IPS-18c (cell line): ENCODE measurements around the gene CPNE2.
"Not testable (repeated sequence)": the region's sequence is repeated elsewhere in the genome, so short reads cannot be mapped to it uniquely, and the experiment has no call there.

Experiments used
- H3K4me3 ChIP-seq: 2 replicates; pipeline ENCODE4 v1.7.0; 2013; ENCODE audit warnings: low read depth, mild to moderate bottlenecking, low read length, moderate library complexity; ENCODE audit not compliant: insufficient read depth
- H3K9me3 ChIP-seq: one replicate; pipeline ENCODE4 v1.6.1; 2013; ENCODE audit warnings: mild to moderate bottlenecking, low read length, moderate library complexity; ENCODE audit not compliant: control insufficient read depth, insufficient read depth

CPNE2 gene

DNA sequence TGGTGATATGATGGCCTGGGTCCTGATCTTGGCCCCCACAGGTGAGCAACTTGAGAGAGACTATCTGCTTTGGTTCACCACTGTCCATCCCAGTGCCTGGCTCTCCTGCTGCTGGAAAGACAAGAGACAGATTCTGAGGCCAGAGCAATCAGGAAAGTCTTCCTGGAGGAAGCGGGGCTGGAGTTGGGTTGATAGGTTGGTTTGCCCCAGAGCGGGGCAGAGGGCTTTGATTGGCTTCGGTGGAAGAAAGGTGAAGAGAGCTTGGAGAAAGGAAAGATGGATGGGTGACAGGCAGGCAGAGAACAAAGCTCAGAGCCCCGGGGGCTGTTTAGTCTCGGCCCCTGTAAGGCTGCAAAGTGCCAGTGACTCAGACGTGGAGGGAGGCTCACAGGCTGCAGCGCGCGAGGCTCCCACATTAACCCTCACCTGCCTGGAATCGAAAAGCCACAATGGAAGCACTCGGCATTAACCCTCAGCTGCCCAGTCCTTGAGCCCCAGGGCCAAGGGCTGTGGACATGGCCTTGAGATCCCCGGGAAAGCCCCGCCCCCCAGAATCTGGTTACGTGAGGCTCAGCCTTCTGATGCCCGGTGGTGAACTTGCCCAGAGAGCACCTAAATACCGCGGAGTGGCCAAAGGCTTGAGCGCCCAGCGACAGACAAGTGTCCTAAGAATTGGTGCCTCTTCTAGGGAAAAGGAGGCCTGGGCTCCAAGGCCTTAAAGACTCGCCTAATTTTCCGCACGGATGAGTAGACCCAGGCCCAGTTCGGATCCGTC lies 996 bp upstream of the CPNE2 start:
- Histone ChIP-seq H3K9me3 (no peaks in the 10 kb centered on the region), H3K4me3 (peak overlapping the region; percentile 69)

DNA sequence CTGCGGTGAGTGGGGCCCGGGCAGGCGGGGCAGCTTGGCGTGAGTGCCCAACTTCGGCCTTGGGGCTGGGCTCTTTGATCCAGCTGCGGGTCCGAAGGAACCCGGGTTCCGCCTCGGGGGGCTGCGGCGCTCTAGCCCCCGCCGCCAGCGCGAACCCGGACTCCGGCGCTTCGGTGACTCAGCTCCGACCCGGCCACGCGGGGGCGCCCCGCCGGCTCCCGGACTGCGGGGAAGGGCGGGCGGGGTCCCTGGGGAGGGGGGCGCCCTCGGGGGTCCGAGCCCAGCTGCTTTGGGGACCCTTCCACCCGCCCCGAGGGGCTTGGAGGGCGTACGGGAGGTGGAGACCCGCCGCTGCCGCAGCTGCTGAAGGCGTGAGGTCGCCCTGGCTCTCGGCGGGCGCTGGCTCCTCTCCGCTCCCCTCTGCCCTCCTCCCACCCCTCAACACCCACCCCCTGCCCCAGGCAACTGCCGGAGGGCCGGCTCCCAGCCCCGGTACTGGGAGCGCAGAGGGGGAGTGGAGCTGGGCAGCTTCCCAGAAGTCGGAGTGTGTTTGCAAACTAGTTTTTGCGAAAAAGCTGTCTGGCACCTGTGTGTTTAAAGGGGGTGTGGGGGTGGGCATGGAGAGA lies 516 bp downstream of the CPNE2 start:
- peak overlapping the region; percentile 65 for H3K4me3 ChIP-seq
- H3K9me3 ChIP-seq = no peaks in the 10 kb centered on the region

GRCh38 chr16:57093666-57094564 lies 1.5 kb downstream of the CPNE2 start:
- Histone ChIP-seq H3K4me3 (peak overlapping the region; percentile 65), H3K9me3 (no peaks in the 10 kb centered on the region)

DNA sequence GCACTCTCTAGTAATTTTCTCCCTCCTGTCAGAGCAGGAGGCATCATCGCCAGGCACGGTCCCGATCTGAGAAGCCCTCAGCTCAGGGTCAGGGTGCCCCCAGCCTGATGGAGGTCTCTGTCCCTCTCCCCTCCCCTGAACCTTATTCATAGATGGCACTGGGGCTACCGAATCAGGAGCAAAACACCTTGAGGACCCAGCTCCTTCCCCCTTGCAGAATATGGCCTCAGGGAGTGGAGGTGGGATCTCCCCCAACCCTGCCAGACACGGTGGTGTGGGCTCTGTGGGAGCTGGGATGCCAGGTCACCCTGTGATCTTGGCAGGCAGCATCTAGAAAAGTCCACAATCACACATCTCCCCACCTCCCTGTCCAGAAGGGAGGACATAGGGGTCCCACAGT lies 2.5 kb downstream of the CPNE2 start:
- no peak overlapping the region for H3K4me3 ChIP-seq
- no peaks in the 10 kb centered on the region for H3K9me3 ChIP-seq

- Histone ChIP-seq H3K9me3 (no peaks in the 10 kb centered on the region), H3K4me3 (no peak overlapping the region)
These were observed 3.8 kb downstream of the CPNE2 start for GRCh38 chr16:57096192-57096591.

- Histone ChIP-seq H3K4me3 (no peak overlapping the region), H3K9me3 (no peaks in the 10 kb centered on the region)
These were observed 4.4 kb downstream of the CPNE2 start for GRCh38 chr16:57096793-57097192.

GRCh38 chr16:57098188-57098841 lies 5.9 kb downstream of the CPNE2 start:
- Histone ChIP-seq H3K9me3 (no peaks in the 10 kb centered on the region), H3K4me3 (no peak overlapping the region)

GRCh38 chr16:57099965-57100364 lies 7.6 kb downstream of the CPNE2 start:
- H3K9me3 ChIP-seq = not testable (repeated sequence)

GRCh38 chr16:57100445-57100844 lies 8.1 kb downstream of the CPNE2 start:
- H3K4me3 ChIP-seq = no peak overlapping the region
- no peaks in the 10 kb centered on the region for H3K9me3 ChIP-seq

More at GRCh38 chr16:57099965-57100364, 7.6 kb downstream of the CPNE2 start:
- not testable (repeated sequence) for H3K4me3 ChIP-seq

DNA sequence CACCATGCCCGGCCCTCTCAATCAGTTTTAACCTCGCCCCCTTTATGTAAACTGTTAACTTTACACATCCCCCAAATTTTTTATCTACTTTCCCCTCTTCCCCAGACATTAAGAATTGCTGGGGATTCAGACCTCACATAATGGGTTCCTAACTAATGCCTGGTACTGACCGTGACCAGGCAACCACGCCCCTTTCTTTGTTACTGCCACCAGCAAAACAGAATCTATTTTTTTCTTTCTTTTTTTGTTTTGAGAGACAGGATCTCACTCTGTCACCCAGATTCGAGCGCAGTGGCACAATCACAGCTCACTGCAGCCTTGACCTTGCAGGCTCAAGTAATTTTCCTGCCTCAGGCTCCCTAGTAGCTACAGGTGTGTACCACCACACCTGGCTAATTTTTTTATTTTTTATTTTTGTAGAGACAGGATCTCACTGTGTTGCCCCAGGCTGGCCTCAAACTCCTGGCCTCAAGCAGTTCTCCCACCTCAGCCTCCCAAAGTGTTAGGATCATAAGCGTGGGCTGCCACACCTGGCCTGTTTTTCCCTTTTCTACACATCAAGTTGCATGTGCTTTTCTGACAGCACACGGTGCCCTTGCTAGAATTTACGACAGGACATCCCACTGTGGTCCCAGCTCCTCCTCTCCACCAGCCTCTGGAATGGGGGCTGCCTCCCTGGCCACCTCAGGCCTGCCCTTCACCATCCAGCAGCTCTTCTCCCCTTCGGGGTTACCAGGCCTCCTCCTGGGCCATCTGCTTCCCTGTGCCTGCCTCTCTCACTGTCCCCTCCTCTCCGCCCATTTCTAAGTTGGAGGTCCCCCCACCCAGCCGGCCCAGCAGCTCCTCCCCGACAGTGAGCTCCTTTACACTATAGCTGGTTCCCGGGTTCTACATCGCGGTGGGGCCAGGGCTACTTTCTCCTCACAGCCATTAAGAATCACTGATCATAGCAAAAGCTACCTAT lies 10.8 kb downstream of the CPNE2 start:
- H3K9me3 ChIP-seq = no peaks in the 10 kb centered on the region

DNA sequence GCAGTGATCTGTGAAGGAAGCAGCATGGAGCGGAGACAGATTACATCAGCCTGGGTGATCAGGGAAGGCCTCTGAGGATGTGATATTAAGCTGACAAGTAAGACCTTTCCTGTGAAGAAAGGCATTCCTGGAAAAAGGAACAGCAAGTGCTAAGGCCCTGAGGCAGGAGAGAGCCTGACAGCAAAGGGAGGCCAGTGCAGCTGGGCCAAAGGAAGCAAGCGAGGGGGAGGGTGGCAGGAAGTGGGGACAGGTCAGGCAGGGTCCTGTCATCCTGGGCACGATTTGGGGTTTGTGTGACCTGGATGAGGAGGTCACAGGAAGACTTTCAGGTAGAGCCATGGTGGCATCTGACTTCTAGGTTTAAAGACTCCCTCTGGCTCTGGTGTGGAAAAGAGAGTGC lies 12.3 kb downstream of the CPNE2 start:
- Histone ChIP-seq H3K4me3 (no peak overlapping the region), H3K9me3 (no peaks in the 10 kb centered on the region)

More for the DNA sequence above, 10.8 kb downstream of the CPNE2 start:
- H3K4me3 ChIP-seq = no peak overlapping the region

- Histone ChIP-seq H3K9me3 (no peaks in the 10 kb centered on the region), H3K4me3 (no peak overlapping the region)
These were observed 12.8 kb downstream of the CPNE2 start for GRCh38 chr16:57105184-57105583.

DNA sequence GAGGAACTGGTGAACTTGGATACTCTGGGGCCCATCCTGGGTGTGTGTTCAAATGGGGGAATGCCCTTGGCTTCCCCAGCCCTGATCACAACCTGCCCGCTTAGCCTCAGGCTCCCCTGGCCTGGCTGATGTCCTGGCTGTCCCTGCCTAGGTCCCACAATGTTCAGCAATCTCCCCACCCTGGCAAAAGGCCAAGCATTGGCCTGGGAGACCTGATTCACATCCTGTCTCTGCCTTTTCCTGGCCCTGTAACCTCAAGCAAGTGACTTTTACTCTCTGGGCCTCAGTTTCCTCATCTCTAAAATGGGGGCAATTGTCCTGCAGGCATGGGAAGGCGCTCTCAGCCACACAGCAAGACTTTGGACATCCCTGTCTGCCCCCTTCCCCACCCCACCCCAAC lies 14.4 kb downstream of the CPNE2 start:
- H3K9me3 ChIP-seq = no peaks in the 10 kb centered on the region
- H3K4me3 ChIP-seq = no peak overlapping the region

DNA sequence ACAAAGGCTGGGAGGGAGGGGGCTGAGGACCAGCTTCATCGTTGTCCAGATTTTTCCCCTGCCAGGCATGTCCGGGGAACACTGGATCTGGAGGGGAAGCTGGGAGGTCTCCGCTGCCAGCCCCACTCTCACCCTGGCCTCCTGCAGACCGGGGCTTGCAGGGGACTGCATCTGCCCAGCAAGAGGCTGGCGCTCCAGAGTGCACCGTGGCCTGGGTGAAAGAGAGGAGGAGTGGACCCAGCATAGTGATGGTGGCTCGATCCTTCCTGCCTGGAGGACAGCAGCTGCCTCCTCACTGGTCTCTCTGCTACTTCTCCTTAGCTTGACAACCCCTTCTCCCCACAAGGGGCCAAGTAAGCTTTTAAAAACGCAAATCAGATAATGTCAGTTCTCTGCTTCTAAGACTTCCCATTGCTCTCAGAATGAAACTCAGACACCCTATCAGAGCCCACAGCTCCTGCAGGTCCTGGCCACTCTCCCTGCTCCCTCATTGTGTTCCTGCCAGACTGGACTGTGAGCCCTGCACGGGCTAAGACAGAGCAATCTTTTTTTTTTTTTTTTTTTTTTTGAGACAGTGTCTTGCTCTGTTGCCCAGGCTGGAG lies 15.0 kb downstream of the CPNE2 start:
- Histone ChIP-seq H3K4me3 (no peak overlapping the region), H3K9me3 (no peaks in the 10 kb centered on the region)

DNA sequence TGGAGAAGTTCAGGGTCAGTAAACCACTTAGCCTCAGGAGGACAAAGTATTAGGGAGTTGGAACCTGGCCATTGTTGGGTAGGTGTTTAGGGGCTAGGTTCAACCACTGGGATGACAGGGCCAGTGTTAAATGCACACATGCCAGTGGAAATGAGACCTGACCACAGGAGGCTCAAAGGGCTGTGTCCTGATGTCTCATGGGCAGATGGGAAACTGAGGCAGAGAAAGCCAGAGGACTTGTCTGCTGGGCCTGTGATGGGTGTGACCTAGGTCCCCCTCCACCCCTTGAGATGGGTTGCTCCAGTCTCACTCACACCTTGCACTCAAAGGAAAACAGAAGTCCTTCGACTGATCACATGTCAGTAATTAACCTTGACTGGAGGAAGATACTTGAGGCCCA lies 16.0 kb downstream of the CPNE2 start:
- H3K4me3 ChIP-seq = no peak overlapping the region

More for the DNA sequence above, 16.0 kb downstream of the CPNE2 start:
- H3K9me3 ChIP-seq = no peaks in the 10 kb centered on the region
